ENCODE data around the gene PRR18. TPM values are rescaled to one million over a fixed set of nuclear protein-coding genes. Genes with fewer than 3 reads are reported as not detected.

PRR18 gene
- total RNA-seq, 1 experiment from 2014 or later = not detected

GRCh38 chr6:166275714-166276166, 32.5 kb downstream of the PRR18 start:
- TF ChIP-seq EZH2 (IDR thresholded peaks at IDR 0.05; ENCODE audit: low read depth) (no peak), CTCF (conservative IDR thresholded peaks at IDR 0.05) (peak; percentile 93)
- Histone ChIP-seq H3K4me2 (no peak overlapping the region), H3K36me3 (ENCODE audit: low read depth) (no peaks in the 10 kb centered on the region), H3F3A (ENCODE audit: insufficient read depth, low read depth) (no peaks in the 10 kb centered on the region), H3K4me1 (replicated peaks; ENCODE audit: insufficient read depth) (no peaks in the 10 kb centered on the region), H3K9me3 (ENCODE audit: insufficient read depth, low read depth) (no peaks in the 10 kb centered on the region), H2AFZ (no peak overlapping the region), H3K79me2 (ENCODE audit: low read depth) (no peaks in the 10 kb centered on the region), H3K27me3 (ENCODE audit: insufficient read depth, low read depth) (peaks cover 7% of the 10 kb centered on the region; the same call in 1 of the 2 replicates), H3K9me2 (ENCODE audit: insufficient read depth) (no peaks in the 10 kb centered on the region), H3K27ac (no peak overlapping the region), H4K20me1 (ENCODE audit: insufficient read depth) (no peaks in the 10 kb centered on the region), H3K4me3 (no peak overlapping the region)
- POLR2A ChIA-PET (ENCODE audit: unreplicated experiment) = no interaction called here
- peak in 1 of 2 experiments; percentile 64 for DNase-seq
- BruUV-seq (replicated peaks) = no TSS peak
- CTCF ChIA-PET = no interaction called here
- intact Hi-C loops (cut with micrococcal nuclease; ENCODE audit: unreplicated experiment) = loop anchor here (1.0 to 5.0 kb wide), 2 partner anchors 107 to 125 kb away; partner anchors contain the start of gene MPC1

- intact Hi-C loops (cut with micrococcal nuclease; ENCODE audit: unreplicated experiment) = loop anchor here (1.0 to 5.0 kb wide), 2 partner anchors 107 to 125 kb away; partner anchors contain the start of gene MPC1
- BruUV-seq (replicated peaks) = no TSS peak
These were observed 33.3 kb downstream of the PRR18 start for GRCh38 chr6:166274739-166275370.

GRCh38 chr6:166274163-166274562, 34.0 kb downstream of the PRR18 start:
- Histone ChIP-seq H3F3A (ENCODE audit: insufficient read depth, low read depth) (no peaks in the 10 kb centered on the region), H3K4me3 (no peak overlapping the region), H3K27ac (no peak overlapping the region), H3K4me1 (replicated peaks; ENCODE audit: insufficient read depth) (no peaks in the 10 kb centered on the region), H3K4me2 (no peak overlapping the region), H2AFZ (no peak overlapping the region), H3K9me3 (ENCODE audit: insufficient read depth, low read depth) (no peaks in the 10 kb centered on the region), H4K20me1 (ENCODE audit: insufficient read depth) (no peaks in the 10 kb centered on the region), H3K79me2 (ENCODE audit: low read depth) (no peaks in the 10 kb centered on the region), H3K27me3 (ENCODE audit: insufficient read depth, low read depth) (no peaks in the 10 kb centered on the region), H3K36me3 (ENCODE audit: low read depth) (no peaks in the 10 kb centered on the region), H3K9me2 (ENCODE audit: insufficient read depth) (no peaks in the 10 kb centered on the region)
- intact Hi-C loops (cut with micrococcal nuclease; ENCODE audit: unreplicated experiment) = no loop called here
- ChIA-PET CTCF (no interaction called here), POLR2A (ENCODE audit: unreplicated experiment) (no interaction called here)
- no peak for TF ChIP-seq EZH2 (IDR thresholded peaks at IDR 0.05; ENCODE audit: low read depth)
- TF ChIP-seq CTCF (conservative IDR thresholded peaks at IDR 0.05) = no peak
- no TSS peak for BruUV-seq (replicated peaks)
- no peak for DNase-seq

More at GRCh38 chr6:166274739-166275370, 33.3 kb downstream of the PRR18 start:
- Histone ChIP-seq H3K9me3 (ENCODE audit: insufficient read depth, low read depth) (no peaks in the 10 kb centered on the region), H3K9me2 (ENCODE audit: insufficient read depth) (no peaks in the 10 kb centered on the region), H3F3A (ENCODE audit: insufficient read depth, low read depth) (no peaks in the 10 kb centered on the region), H3K4me2 (no peak overlapping the region), H3K4me3 (no peak overlapping the region), H3K4me1 (replicated peaks; ENCODE audit: insufficient read depth) (no peaks in the 10 kb centered on the region), H2AFZ (no peak overlapping the region), H3K79me2 (ENCODE audit: low read depth) (no peaks in the 10 kb centered on the region), H4K20me1 (ENCODE audit: insufficient read depth) (no peaks in the 10 kb centered on the region), H3K27me3 (ENCODE audit: insufficient read depth, low read depth) (no peaks in the 10 kb centered on the region), H3K36me3 (ENCODE audit: low read depth) (no peaks in the 10 kb centered on the region), H3K27ac (no peak overlapping the region)
- ChIA-PET CTCF (no interaction called here), POLR2A (ENCODE audit: unreplicated experiment) (no interaction called here)
- DNase-seq = no peak
- TF ChIP-seq CTCF (conservative IDR thresholded peaks at IDR 0.05) = no peak
- TF ChIP-seq EZH2 (IDR thresholded peaks at IDR 0.05; ENCODE audit: low read depth) = no peak

All from PC-9 (cell line).